Mesenchymal stem cell (in vitro differentiated cells and primary cell): ENCODE data around the gene OR8B2. TPM values are rescaled to one million over a fixed set of nuclear protein-coding genes. Genes with fewer than 3 reads are reported as not detected.
A peak's percentile ranks its signal among the peaks of the same experiment; 100 is the strongest.

Experiments used
- DNase-seq: peaks from one replicate; pipeline ENCODE4 v3.0.0-alpha.2; 2013
- H2AFZ ChIP-seq: one replicate; pipeline ENCODE4 v1.6.1; 2013; ENCODE audit warnings: low read depth, mild to moderate bottlenecking, control low read depth, inconsistent platforms, low read length, moderate library complexity
- H2AK5ac ChIP-seq: 2 replicates; pipeline ENCODE4 v1.6.1; 2013; ENCODE audit warnings: low read length, moderate library complexity, mild to moderate bottlenecking, inconsistent platforms; ENCODE audit not compliant: severe bottlenecking
- H2BK120ac ChIP-seq: one replicate; pipeline ENCODE4 v1.6.1; 2013; ENCODE audit warnings: low read depth, mild to moderate bottlenecking, inconsistent platforms, low read length, moderate library complexity
- H2BK12ac ChIP-seq, 2 experiments: one replicate each; pipeline ENCODE4 v1.6.1; 2013; ENCODE audit warnings: inconsistent platforms in 2 of 2, low read length in 2 of 2, mild to moderate bottlenecking in 2 of 2, moderate library complexity in 2 of 2, control low read depth in 1 of 2
- H2BK15ac ChIP-seq: one replicate; pipeline ENCODE4 v1.6.1; 2013; ENCODE audit warnings: mild to moderate bottlenecking, low read depth, inconsistent platforms; ENCODE audit not compliant: poor library complexity, severe bottlenecking
- H2BK5ac ChIP-seq: 2 replicates; pipeline ENCODE4 v1.6.1; 2013; ENCODE audit warnings: low read depth, mild to moderate bottlenecking, low read length, control low read depth, inconsistent platforms; ENCODE audit not compliant: poor library complexity, severe bottlenecking
- H3K14ac ChIP-seq, 2 experiments: one replicate each; pipeline ENCODE4 v1.6.1; 2013; ENCODE audit warnings: inconsistent platforms in 2 of 2, low read length in 2 of 2, control low read depth in 1 of 2, mild to moderate bottlenecking in 1 of 2, moderate library complexity in 1 of 2
- H3K18ac ChIP-seq, 2 experiments: one replicate each; pipeline ENCODE4 v1.6.1; 2013; ENCODE audit warnings: inconsistent platforms in 2 of 2, low read length in 2 of 2, control low read depth in 1 of 2, low read depth in 1 of 2, mild to moderate bottlenecking in 1 of 2
- H3K23ac ChIP-seq, 2 experiments: one replicate each; pipeline ENCODE4 v1.6.1; 2013; ENCODE audit warnings: inconsistent platforms in 2 of 2, low read length in 2 of 2, mild to moderate bottlenecking in 2 of 2, moderate library complexity in 2 of 2, control low read depth in 1 of 2
- H3K27ac ChIP-seq: 2 replicates; pipeline ENCODE4 v1.5.1; 2013; ENCODE audit warnings: mild to moderate bottlenecking, moderate library complexity, low read length, control low read depth, inconsistent platforms; ENCODE audit not compliant: poor library complexity, severe bottlenecking
- H3K27me3 ChIP-seq, 2 experiments: 2 replicates each; pipeline versions ENCODE4 v1.6.1 to v1.7.0; 2013; ENCODE audit warnings: low read length in 2 of 2, mild to moderate bottlenecking in 2 of 2, moderate library complexity in 2 of 2, control low read depth in 1 of 2, inconsistent platforms in 1 of 2; ENCODE audit not compliant: control insufficient read depth in 1 of 2, insufficient read depth in 1 of 2
- H3K36me3 ChIP-seq, 2 experiments: 2 replicates each; pipeline versions ENCODE4 v1.6.1 to v1.7.0; 2013; ENCODE audit warnings: low read length in 2 of 2, control low read depth in 1 of 2, inconsistent platforms in 1 of 2, low read depth in 1 of 2, mild to moderate bottlenecking in 1 of 2; ENCODE audit not compliant: insufficient read depth in 2 of 2, control insufficient read depth in 1 of 2
- H3K4ac ChIP-seq, 2 experiments: one replicate each; pipeline ENCODE4 v1.6.1; 2013; ENCODE audit warnings: inconsistent platforms in 2 of 2, low read length in 2 of 2, mild to moderate bottlenecking in 2 of 2, moderate library complexity in 2 of 2, control low read depth in 1 of 2, low read depth in 1 of 2
- H3K4me1 ChIP-seq: 2 replicates; pipeline ENCODE4 v1.6.1; 2013; ENCODE audit warnings: low read depth, low read length, control low read depth; ENCODE audit not compliant: control insufficient read depth, insufficient read depth
- H3K4me2 ChIP-seq: 2 replicates; pipeline ENCODE4 v1.6.1; 2013; ENCODE audit warnings: low read length, mild to moderate bottlenecking, inconsistent platforms; ENCODE audit not compliant: poor library complexity, severe bottlenecking
- H3K4me3 ChIP-seq, 2 experiments: 2 replicates each; pipeline versions ENCODE4 v1.5.1 to v1.7.0; 2013; ENCODE audit warnings: low read length in 2 of 2, mild to moderate bottlenecking in 2 of 2, control low read depth in 1 of 2, low read depth in 1 of 2; ENCODE audit not compliant: insufficient read depth in 1 of 2
- H3K79me1 ChIP-seq: replicated peaks from 2 replicates; pipeline ENCODE4 v1.6.1; 2013; ENCODE audit warnings: mild to moderate bottlenecking, control low read depth, low read length, inconsistent platforms; ENCODE audit not compliant: poor library complexity, severe bottlenecking
- H3K9ac ChIP-seq: 2 replicates; pipeline ENCODE4 v1.7.0; 2013; ENCODE audit warnings: mild to moderate bottlenecking, low read length, moderate library complexity
- H3K9me3 ChIP-seq: 2 replicates; pipeline ENCODE4 v1.7.0; 2013; ENCODE audit warnings: mild to moderate bottlenecking, low read length; ENCODE audit not compliant: control insufficient read depth
- H4K8ac ChIP-seq: one replicate; pipeline ENCODE4 v1.6.1; 2013; ENCODE audit warnings: inconsistent platforms, mild to moderate bottlenecking, low read length, moderate library complexity
- H4K91ac ChIP-seq: one replicate; pipeline ENCODE4 v1.6.1; 2013; ENCODE audit warnings: mild to moderate bottlenecking, low read length, inconsistent platforms
- WGBS: methylation state at CpG from one replicate; pipeline ENCODE4 v1.1.7; 2013; ENCODE audit warnings: mixed read lengths; 5-methylcytosine and 5-hydroxymethylcytosine counted together
- polyA plus RNA-seq, 2 experiments: library from polyadenylated mRNA; stranded (reverse); fragments of 200-250 nt; gene quantifications; one replicate each; pipeline ENCODE4 v1.2.3, GENCODE V29; 2013

Gene OR8B2, protein sequence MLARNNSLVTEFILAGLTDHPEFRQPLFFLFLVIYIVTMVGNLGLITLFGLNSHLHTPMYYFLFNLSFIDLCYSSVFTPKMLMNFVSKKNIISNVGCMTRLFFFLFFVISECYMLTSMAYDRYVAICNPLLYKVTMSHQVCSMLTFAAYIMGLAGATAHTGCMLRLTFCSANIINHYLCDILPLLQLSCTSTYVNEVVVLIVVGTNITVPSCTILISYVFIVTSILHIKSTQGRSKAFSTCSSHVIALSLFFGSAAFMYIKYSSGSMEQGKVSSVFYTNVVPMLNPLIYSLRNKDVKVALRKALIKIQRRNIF
- not detected for polyA plus RNA-seq (2013, experiment 1 of 2)
- polyA plus RNA-seq (2013, experiment 2 of 2), result not detected

DNA sequence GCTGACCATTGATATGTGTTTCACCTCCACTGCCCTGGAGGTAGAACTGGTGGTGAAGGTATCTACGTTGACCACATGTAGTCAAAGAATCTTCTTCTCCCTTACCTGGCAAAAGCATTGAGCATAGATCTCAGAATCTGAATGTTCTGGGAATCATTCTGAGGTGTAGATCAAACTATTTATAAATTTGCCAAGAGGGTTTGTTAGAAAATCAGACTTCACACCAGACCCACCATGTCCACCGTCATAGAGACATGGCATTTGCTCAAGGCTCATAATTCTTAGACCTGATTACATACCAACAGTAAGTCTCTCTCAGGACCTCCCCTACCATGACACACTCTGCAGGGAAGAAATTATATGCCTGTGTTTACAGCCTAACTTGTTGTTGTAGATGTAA lies at the start of gene OR8B2:
Gene OR8B2, minus strand, starts transcription at position 101 of the 400 bp plus-strand sequence. CDS start 1,156 bp downstream, outside the sequence.
- Histone ChIP-seq H3K27ac (no peak within 1 kb of the TSS), H2BK12ac (no peak within 1 kb of the TSS), H4K8ac (no peak within 1 kb of the TSS), H2BK120ac (no peak within 1 kb of the TSS), H3K27me3 (no peaks in the 10 kb centered on the region), H2AK5ac (no peak within 1 kb of the TSS), H3K4me1 (no peaks in the 10 kb centered on the region), H3K14ac (no peak within 1 kb of the TSS), H2BK5ac (no peak within 1 kb of the TSS), H2AFZ (no peak within 1 kb of the TSS), H3K23ac (no peak within 1 kb of the TSS), H3K4me3 (no peak within 1 kb of the TSS), H4K91ac (no peak within 1 kb of the TSS), H3K79me1 (no peaks in the 10 kb centered on the region), H3K36me3 (no peaks in the 10 kb centered on the region), H3K9me3 (no peaks in the 10 kb centered on the region), H2BK15ac (no peak within 1 kb of the TSS), H3K4me2 (no peak within 1 kb of the TSS), H3K18ac (no peak within 1 kb of the TSS), H3K9ac (no peak within 1 kb of the TSS), H3K4ac (no peak within 1 kb of the TSS)
- WGBS, result 100% methylated on average over 1 of the region's 2 CpGs
- no peak for DNase-seq

DNA sequence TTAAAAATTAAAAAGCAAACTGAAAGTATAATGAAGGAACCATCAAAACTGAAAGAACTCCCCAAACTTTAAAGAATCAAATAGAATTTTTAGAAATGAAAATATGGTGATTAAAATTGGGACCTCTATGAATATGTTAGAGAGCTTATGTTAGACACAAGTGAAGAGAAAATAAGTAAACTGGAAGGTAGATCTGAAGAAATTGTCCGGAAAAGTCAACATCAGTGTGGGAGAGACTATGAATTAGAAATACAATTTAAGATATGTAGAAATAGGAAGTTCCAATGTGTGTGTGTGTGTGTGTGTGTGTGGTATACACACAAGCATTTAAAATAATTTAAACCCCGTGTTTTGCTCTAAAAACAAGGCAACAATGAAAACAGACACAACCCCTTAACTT lies 45.3 kb upstream of the OR8B2 start:
- 100% methylated on average over 1 of the region's 2 CpGs for WGBS
- no peak overlapping the region for H3K14ac ChIP-seq

DNA sequence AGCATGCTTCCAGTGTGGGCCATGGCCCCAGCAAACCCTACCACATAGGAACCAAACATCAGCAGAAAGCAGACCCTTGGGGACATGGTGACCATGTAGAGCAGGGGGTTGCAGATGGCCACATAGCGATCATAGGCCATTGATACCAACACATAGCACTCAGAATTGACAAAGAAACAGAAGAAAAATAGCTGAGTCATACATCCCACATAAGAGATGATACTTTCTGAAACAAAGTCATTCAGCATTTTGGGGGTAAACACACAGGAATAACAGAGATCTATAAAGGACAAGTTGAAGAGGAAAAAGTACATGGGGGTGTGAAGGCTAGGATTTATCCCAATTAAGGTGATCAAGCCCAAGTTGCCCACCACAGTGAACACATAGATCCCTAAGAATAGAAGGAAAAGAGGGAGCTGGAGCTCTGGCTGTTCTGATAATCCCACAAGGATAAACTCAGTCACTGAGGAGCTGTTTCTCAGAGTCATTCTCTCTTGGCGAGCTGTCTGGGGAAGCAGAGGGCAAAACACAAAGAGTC lies 40.2 kb upstream of the OR8B2 start, which contains the start of gene OR8B4:
Gene OR8B4, minus strand, starts transcription at position 488 of the 538 bp plus-strand sequence. Its CDS starts 0 bp downstream, at position 488.
- Histone ChIP-seq H3K9ac (no peak within 1 kb of the TSS), H3K18ac (no peak within 1 kb of the TSS), H2BK15ac (no peak within 1 kb of the TSS), H3K79me1 (no peaks in the 10 kb centered on the region), H3K4me2 (no peak within 1 kb of the TSS), H2AFZ (no peak within 1 kb of the TSS), H3K14ac (no peak within 1 kb of the TSS), H2BK12ac (no peak within 1 kb of the TSS), H2AK5ac (no peak within 1 kb of the TSS), H4K91ac (no peak within 1 kb of the TSS), H2BK5ac (no peak within 1 kb of the TSS), H3K27me3 (peaks cover 0 to 21% of the 10 kb centered on the region in 2 experiments), H2BK120ac (no peak within 1 kb of the TSS), H3K36me3 (no peaks in the 10 kb centered on the region), H3K27ac (no peak within 1 kb of the TSS), H3K4me1 (no peaks in the 10 kb centered on the region), H3K4ac (no peak within 1 kb of the TSS), H3K4me3 (no peak within 1 kb of the TSS), H4K8ac (no peak within 1 kb of the TSS), H3K23ac (no peak within 1 kb of the TSS), H3K9me3 (peaks cover 3% of the 10 kb centered on the region)
- DNase-seq, result no peak
- WGBS, result 83% methylated on average over 1 of the region's 2 CpGs

More for the DNA sequence above, 45.3 kb upstream of the OR8B2 start:
- no peak overlapping the region for H3K4ac ChIP-seq
- no peak overlapping the region for H2BK12ac ChIP-seq
- no peak overlapping the region for H2AFZ ChIP-seq
- no peaks in the 10 kb centered on the region for H3K36me3 ChIP-seq
- H4K91ac ChIP-seq, result no peak overlapping the region
- H3K9me3 ChIP-seq, result peaks cover 13% of the 10 kb centered on the region
- no peak overlapping the region for H3K9ac ChIP-seq
- no peak overlapping the region for H2BK5ac ChIP-seq
- no peak for DNase-seq
- H3K79me1 ChIP-seq, result no peaks in the 10 kb centered on the region
- no peak overlapping the region for H3K4me2 ChIP-seq
- H3K27ac ChIP-seq, result no peak overlapping the region
- no peak overlapping the region for H3K18ac ChIP-seq
- H2BK120ac ChIP-seq, result no peak overlapping the region
- H2AK5ac ChIP-seq, result no peak overlapping the region
- no peak overlapping the region for H4K8ac ChIP-seq
- no peaks in the 10 kb centered on the region for H3K4me1 ChIP-seq
- H3K27me3 ChIP-seq, result no peaks in the 10 kb centered on the region
- no peak overlapping the region for H3K23ac ChIP-seq
- H2BK15ac ChIP-seq, result no peak overlapping the region
- H3K4me3 ChIP-seq, result no peak overlapping the region

DNA sequence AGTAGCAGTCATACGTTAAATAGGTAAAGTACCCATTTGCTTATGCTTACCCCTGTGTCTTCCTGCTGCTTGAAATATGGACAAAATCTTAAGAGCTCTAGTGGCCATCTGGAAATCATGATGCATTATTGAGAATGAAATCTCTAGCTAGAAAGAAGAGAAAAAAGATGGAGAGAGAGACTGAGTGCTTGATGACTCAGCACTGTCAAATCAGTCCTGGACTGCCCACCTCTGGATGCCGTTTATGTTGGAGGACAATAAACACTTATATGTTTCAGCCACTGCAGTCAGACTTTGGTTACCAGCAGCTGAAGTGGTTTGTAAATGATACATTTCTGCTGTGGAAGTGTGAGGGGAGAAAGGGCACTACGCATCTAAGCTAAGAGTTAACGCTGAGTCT lies 36.7 kb upstream of the OR8B2 start:
- Histone ChIP-seq H4K8ac (no peak overlapping the region), H3K27ac (no peak overlapping the region), H3K9me3 (no peaks in the 10 kb centered on the region), H2BK15ac (no peak overlapping the region), H3K36me3 (no peaks in the 10 kb centered on the region), H2BK12ac (no peak overlapping the region), H3K79me1 (no peaks in the 10 kb centered on the region), H2BK5ac (no peak overlapping the region), H3K14ac (peak overlapping the region in 1 of 2 experiments; percentile 22), H4K91ac (no peak overlapping the region), H2AFZ (no peak overlapping the region), H3K9ac (no peak overlapping the region), H3K27me3 (peaks cover 0 to 21% of the 10 kb centered on the region in 2 experiments), H3K18ac (no peak overlapping the region), H3K4me1 (no peaks in the 10 kb centered on the region), H3K4ac (no peak overlapping the region), H2AK5ac (no peak overlapping the region), H2BK120ac (no peak overlapping the region), H3K23ac (no peak overlapping the region), H3K4me2 (no peak overlapping the region), H3K4me3 (no peak overlapping the region)
- WGBS, result 81% methylated on average over 4 of the region's 4 CpGs
- no peak for DNase-seq
